ENCODE measurements around the gene OR9G4. TPM values are rescaled to one million over a fixed set of nuclear protein-coding genes. Genes with fewer than 3 reads are reported as not detected.

The OR9G4 gene
- total and polyA plus RNA-seq, 10 of the 15 experiments (the other 5 are each of a cell fraction or from before 2014, with no cell fraction given), result not detected

DNA sequence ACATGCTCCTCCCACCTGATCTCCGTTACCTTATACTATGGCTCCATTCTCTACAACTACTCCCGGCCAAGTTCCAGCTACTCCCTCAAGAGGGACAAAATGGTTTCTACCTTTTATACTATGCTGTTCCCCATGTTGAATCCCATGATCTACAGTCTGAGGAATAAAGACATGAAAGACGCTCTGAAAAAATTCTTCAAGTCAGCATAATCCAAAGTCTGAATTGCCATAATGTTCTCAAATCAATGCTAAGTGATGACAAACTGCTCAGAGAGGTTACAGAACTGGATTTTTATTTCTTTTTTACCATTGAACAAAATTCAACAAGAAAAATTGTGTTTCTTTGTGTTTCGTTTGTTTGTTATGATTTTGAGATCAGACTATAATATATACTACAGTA is 7.6 kb downstream of the OR9G4 start:
- Histone ChIP-seq H3K4me2 (ENCODE audit: control insufficient read depth, insufficient read depth) (no peak overlapping the region), H3K27me3 (replicated peaks in 1 of 2; ENCODE audit: control insufficient read depth in 2 of 2, insufficient read depth in 2 of 2, low read length in 1 of 2) (no peaks in the 10 kb centered on the region), H3K27ac (ENCODE audit: control insufficient read depth, insufficient read depth) (no peak overlapping the region), H3K9me3 (replicated peaks; ENCODE audit: control insufficient read depth, insufficient read depth, low read length) (no peaks in the 10 kb centered on the region), H3K36me3 (ENCODE audit: control insufficient read depth in 2 of 2, insufficient read depth in 2 of 2, low read length in 1 of 2) (no peaks in the 10 kb centered on the region), H3K9ac (ENCODE audit: control insufficient read depth, insufficient read depth, low read length) (no peak overlapping the region), H3K4me1 (ENCODE audit: control insufficient read depth, insufficient read depth, low read length) (no peaks in the 10 kb centered on the region), H3K4me3 (no peak overlapping the region), H4K20me1 (ENCODE audit: control insufficient read depth, insufficient read depth) (no peaks in the 10 kb centered on the region), H3K79me2 (ENCODE audit: control insufficient read depth, insufficient read depth, low read length) (no peaks in the 10 kb centered on the region), H2AFZ (ENCODE audit: control insufficient read depth, low read depth, low read length) (no peak overlapping the region)
- in situ Hi-C loops (cut with MboI) (no loop called here), intact Hi-C loops (cut with micrococcal nuclease; ENCODE audit: unreplicated experiment) (no loop called here)
- WGBS (ENCODE audit: insufficient coverage, insufficient replicate concordance, low lambda C conversion rate, missing lambda C conversion rate), result 10% methylated on average over 4 of the region's 4 CpGs
- FAIRE-seq (no peak), DNase-seq (ENCODE audit: low read depth, low spot score) (no peak), ATAC-seq (no peak)
- no TSS peak for BruUV-seq (replicated peaks)
- RAD21 ChIA-PET (ENCODE audit: unreplicated experiment), result no interaction called here
- SMC1A ChIA-PET (ENCODE audit: uncharacterized antibody, unreplicated experiment), result no interaction called here
- POLR2A ChIA-PET, result no interaction called here
- CTCF ChIA-PET, result no interaction called here
- TF ChIP-seq JUNB (IDR thresholded peaks at IDR 0.05) (no peak), HDAC2 (IDR thresholded peaks at IDR 0.05) (no peak), RAD21 (IDR thresholded peaks at IDR 0.05; ENCODE audit: insufficient read depth, low read depth, low read length) (no peak)

DNA sequence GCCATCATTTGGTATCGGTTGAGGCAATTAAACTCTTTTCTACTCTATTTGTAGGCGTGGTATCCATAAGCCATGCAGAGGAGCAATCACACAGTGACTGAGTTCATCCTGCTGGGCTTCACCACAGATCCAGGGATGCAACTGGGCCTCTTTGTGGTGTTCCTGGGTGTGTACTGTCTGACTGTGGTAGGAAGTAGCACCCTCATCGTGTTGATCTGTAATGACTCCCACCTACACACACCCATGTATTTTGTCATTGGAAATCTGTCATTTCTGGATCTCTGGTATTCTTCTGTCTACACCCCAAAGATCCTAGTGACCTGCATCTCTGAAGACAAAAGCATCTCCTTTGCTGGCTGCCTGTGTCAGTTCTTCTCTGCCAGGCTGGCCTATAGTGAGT is 8.4 kb downstream of the OR9G4 start:
- SMC1A ChIA-PET (ENCODE audit: uncharacterized antibody, unreplicated experiment), result no interaction called here
- no peak for ATAC-seq
- WGBS (ENCODE audit: insufficient coverage, insufficient replicate concordance, low lambda C conversion rate, missing lambda C conversion rate), result 12% methylated on average over 3 of the region's 3 CpGs
- Histone ChIP-seq H3K4me3 (no peak overlapping the region), H3K36me3 (ENCODE audit: control insufficient read depth in 2 of 2, insufficient read depth in 2 of 2, low read length in 1 of 2) (no peaks in the 10 kb centered on the region), H3K27ac (ENCODE audit: control insufficient read depth, insufficient read depth) (no peak overlapping the region), H3K9ac (ENCODE audit: control insufficient read depth, insufficient read depth, low read length) (no peak overlapping the region), H3K27me3 (replicated peaks in 1 of 2; ENCODE audit: control insufficient read depth in 2 of 2, insufficient read depth in 2 of 2, low read length in 1 of 2) (no peaks in the 10 kb centered on the region), H3K4me1 (ENCODE audit: control insufficient read depth, insufficient read depth, low read length) (no peaks in the 10 kb centered on the region), H2AFZ (ENCODE audit: control insufficient read depth, low read depth, low read length) (no peak overlapping the region), H3K9me3 (replicated peaks; ENCODE audit: control insufficient read depth, insufficient read depth, low read length) (no peaks in the 10 kb centered on the region), H4K20me1 (ENCODE audit: control insufficient read depth, insufficient read depth) (no peaks in the 10 kb centered on the region), H3K79me2 (ENCODE audit: control insufficient read depth, insufficient read depth, low read length) (no peaks in the 10 kb centered on the region), H3K4me2 (ENCODE audit: control insufficient read depth, insufficient read depth) (no peak overlapping the region)
- in situ Hi-C loops (cut with MboI) (no loop called here), intact Hi-C loops (cut with micrococcal nuclease; ENCODE audit: unreplicated experiment) (no loop called here)
- FAIRE-seq, result no peak
- CTCF ChIA-PET, result no interaction called here
- POLR2A ChIA-PET, result no interaction called here
- RAD21 ChIA-PET (ENCODE audit: unreplicated experiment), result no interaction called here
- BruUV-seq (replicated peaks), result no TSS peak
- DNase-seq (ENCODE audit: low read depth, low spot score), result no peak
- TF ChIP-seq, protein P1, sequence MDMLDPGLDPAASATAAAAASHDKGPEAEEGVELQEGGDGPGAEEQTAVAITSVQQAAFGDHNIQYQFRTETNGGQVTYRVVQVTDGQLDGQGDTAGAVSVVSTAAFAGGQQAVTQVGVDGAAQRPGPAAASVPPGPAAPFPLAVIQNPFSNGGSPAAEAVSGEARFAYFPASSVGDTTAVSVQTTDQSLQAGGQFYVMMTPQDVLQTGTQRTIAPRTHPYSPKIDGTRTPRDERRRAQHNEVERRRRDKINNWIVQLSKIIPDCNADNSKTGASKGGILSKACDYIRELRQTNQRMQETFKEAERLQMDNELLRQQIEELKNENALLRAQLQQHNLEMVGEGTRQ (IDR thresholded peaks at IDR 0.05; ENCODE audit: borderline replicate concordance, low read depth, low read length), result no peak
- TF ChIP-seq BHLHE40 (IDR thresholded peaks at IDR 0.05; ENCODE audit: borderline replicate concordance in 1 of 2, low read depth in 2 of 2, low read length in 1 of 2) (no peak), ZNF24 (IDR thresholded peaks at IDR 0.05) (no peak), EED (IDR thresholded peaks at IDR 0.05; ENCODE audit: low read depth) (no peak), SMAD1 (IDR thresholded peaks at IDR 0.05; ENCODE audit: low read depth, partially characterized antibody) (no peak), MTA2 (IDR thresholded peaks at IDR 0.05; ENCODE audit: low read depth) (no peak), NR2C1 (IDR thresholded peaks at IDR 0.05) (no peak), TARDBP (IDR thresholded peaks at IDR 0.05; ENCODE audit: borderline replicate concordance) (no peak), BRCA1 (IDR thresholded peaks at IDR 0.05; ENCODE audit: low read depth, low read length) (no peak)
- TF ChIP-seq, protein P2, sequence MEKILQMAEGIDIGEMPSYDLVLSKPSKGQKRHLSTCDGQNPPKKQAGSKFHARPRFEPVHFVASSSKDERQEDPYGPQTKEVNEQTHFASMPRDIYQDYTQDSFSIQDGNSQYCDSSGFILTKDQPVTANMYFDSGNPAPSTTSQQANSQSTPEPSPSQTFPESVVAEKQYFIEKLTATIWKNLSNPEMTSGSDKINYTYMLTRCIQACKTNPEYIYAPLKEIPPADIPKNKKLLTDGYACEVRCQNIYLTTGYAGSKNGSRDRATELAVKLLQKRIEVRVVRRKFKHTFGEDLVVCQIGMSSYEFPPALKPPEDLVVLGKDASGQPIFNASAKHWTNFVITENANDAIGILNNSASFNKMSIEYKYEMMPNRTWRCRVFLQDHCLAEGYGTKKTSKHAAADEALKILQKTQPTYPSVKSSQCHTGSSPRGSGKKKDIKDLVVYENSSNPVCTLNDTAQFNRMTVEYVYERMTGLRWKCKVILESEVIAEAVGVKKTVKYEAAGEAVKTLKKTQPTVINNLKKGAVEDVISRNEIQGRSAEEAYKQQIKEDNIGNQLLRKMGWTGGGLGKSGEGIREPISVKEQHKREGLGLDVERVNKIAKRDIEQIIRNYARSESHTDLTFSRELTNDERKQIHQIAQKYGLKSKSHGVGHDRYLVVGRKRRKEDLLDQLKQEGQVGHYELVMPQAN (conservative IDR thresholded peaks at IDR 0.05), result no peak
- TF ChIP-seq, protein P3, sequence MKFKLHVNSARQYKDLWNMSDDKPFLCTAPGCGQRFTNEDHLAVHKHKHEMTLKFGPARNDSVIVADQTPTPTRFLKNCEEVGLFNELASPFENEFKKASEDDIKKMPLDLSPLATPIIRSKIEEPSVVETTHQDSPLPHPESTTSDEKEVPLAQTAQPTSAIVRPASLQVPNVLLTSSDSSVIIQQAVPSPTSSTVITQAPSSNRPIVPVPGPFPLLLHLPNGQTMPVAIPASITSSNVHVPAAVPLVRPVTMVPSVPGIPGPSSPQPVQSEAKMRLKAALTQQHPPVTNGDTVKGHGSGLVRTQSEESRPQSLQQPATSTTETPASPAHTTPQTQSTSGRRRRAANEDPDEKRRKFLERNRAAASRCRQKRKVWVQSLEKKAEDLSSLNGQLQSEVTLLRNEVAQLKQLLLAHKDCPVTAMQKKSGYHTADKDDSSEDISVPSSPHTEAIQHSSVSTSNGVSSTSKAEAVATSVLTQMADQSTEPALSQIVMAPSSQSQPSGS (IDR thresholded peaks at IDR 0.05; ENCODE audit: low read length), result no peak

Data from GM12878 (cell line).